ENCODE data around the gene FAT1. TPM values are rescaled to one million over a fixed set of nuclear protein-coding genes. Genes with fewer than 3 reads are reported as not detected.

The FAT1 gene
- total RNA-seq: 100 to 1,000 TPM in 1 of 4 donors, 10 to 100 TPM in 3; 51.3 to 114 (median 72.2) TPM

- intact Hi-C loops (cut with DNase I; ENCODE audit: low total_unique reads): no loop called here
- peak within 1 kb of the TSS; percentile 66 for H3K4me3 ChIP-seq (ENCODE audit: low read depth, poor library complexity, severe bottlenecking)
- TF ChIP-seq, protein P1, sequence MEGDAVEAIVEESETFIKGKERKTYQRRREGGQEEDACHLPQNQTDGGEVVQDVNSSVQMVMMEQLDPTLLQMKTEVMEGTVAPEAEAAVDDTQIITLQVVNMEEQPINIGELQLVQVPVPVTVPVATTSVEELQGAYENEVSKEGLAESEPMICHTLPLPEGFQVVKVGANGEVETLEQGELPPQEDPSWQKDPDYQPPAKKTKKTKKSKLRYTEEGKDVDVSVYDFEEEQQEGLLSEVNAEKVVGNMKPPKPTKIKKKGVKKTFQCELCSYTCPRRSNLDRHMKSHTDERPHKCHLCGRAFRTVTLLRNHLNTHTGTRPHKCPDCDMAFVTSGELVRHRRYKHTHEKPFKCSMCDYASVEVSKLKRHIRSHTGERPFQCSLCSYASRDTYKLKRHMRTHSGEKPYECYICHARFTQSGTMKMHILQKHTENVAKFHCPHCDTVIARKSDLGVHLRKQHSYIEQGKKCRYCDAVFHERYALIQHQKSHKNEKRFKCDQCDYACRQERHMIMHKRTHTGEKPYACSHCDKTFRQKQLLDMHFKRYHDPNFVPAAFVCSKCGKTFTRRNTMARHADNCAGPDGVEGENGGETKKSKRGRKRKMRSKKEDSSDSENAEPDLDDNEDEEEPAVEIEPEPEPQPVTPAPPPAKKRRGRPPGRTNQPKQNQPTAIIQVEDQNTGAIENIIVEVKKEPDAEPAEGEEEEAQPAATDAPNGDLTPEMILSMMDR (IDR thresholded peaks at IDR 0.05): no peak
- no peak for TF ChIP-seq POLR2A (IDR thresholded peaks at IDR 0.05)
- 0 to 4% methylated on average over 18 to 37 of the region's 112 CpGs for WGBS, 2 donors
- peak; percentile 40 to 90 for DNase-seq (ENCODE audit: low spot score in 2 of 2)
Measured at GRCh38 chr4:186723292-186724057, at the start of gene FAT1. FAT1 (minus strand) TSS chr4:186723856; CDS start chr4:186709827, 14,029 bp downstream.

GRCh38 chr4:186772936-186773487 lies 49.4 kb upstream of the FAT1 start:
- intact Hi-C loops (cut with DNase I; ENCODE audit: low total_unique reads): no loop called here
- H3K4me3 ChIP-seq (ENCODE audit: low read depth, poor library complexity, severe bottlenecking): no peak overlapping the region
- no peak for TF ChIP-seq POLR2A (IDR thresholded peaks at IDR 0.05)
- TF ChIP-seq, protein P1 (IDR thresholded peaks at IDR 0.05): no peak
- no peak for DNase-seq (ENCODE audit: low spot score in 2 of 2)
- WGBS, 2 donors: 74 to 78% methylated on average over 12 of the region's 12 CpGs

DNA sequence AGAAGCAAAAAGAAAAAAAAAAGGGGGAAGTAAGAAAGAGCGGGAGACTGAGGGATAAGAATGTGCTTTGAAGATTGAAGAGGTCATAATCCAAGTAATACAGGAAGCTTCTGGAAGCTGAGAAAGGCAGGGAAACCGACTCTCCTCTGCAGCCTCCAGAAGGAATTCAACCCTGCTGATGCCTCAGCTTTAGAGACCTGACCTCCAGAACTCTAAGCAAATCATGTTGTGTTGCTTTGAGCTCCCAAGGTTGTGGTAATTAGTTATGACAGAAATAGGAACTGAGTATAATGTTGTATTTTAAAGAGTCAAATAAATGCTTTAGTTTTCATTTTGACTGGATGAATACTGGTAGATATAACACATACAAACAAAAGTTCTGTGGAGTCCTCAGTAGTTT lies 48.0 kb upstream of the FAT1 start:
- DNase-seq (ENCODE audit: low spot score in 2 of 2): no peak
- TF ChIP-seq, protein P1 (IDR thresholded peaks at IDR 0.05): no peak
- TF ChIP-seq POLR2A (IDR thresholded peaks at IDR 0.05): no peak
- no peak overlapping the region for H3K4me3 ChIP-seq (ENCODE audit: low read depth, poor library complexity, severe bottlenecking)
- WGBS, 2 donors: 54 to 70% methylated on average over 2 of the region's 2 CpGs
- intact Hi-C loops (cut with DNase I; ENCODE audit: low total_unique reads): no loop called here

GRCh38 chr4:186770481-186771175 lies 47.0 kb upstream of the FAT1 start:
- TF ChIP-seq, protein P1 (IDR thresholded peaks at IDR 0.05): no peak
- no peak for TF ChIP-seq POLR2A (IDR thresholded peaks at IDR 0.05)
- intact Hi-C loops (cut with DNase I; ENCODE audit: low total_unique reads): no loop called here
- no peak for DNase-seq (ENCODE audit: low spot score in 2 of 2)
- no peak overlapping the region for H3K4me3 ChIP-seq (ENCODE audit: low read depth, poor library complexity, severe bottlenecking)
- 44% methylated on average over 4 of the region's 4 CpGs for WGBS, 2 donors

- no peak overlapping the region for H3K4me3 ChIP-seq (ENCODE audit: low read depth, poor library complexity, severe bottlenecking)
- DNase-seq (ENCODE audit: low spot score in 2 of 2): no peak
- WGBS, 2 donors: 88 to 94% methylated on average over 4 of the region's 4 CpGs
- intact Hi-C loops (cut with DNase I; ENCODE audit: low total_unique reads): no loop called here
- TF ChIP-seq, protein P1 (IDR thresholded peaks at IDR 0.05): no peak
Measured at GRCh38 chr4:186767794-186768193, 44.1 kb upstream of the FAT1 start.

Measured in lower leg skin (tissue), 4 donors.